Cardiac muscle cell (in vitro differentiated cells and primary cell): ENCODE data around the gene NHLH2. TPM values are rescaled to one million over a fixed set of nuclear protein-coding genes. Genes with fewer than 3 reads are reported as not detected.

Experiments used
- DNase-seq, 2 donors: peaks; one replicate each; pipeline versions ENCODE4 v3.0.0 to v3.0.0-alpha.2; 2010 to 2017; ENCODE audit warnings: low read depth in 1 of 2, low spot score in 1 of 2
- H3K27ac ChIP-seq: fragments of 200-600 bp; sonication (generic); 2 replicates; pipeline ENCODE4 v1.5.1; 2016
- H3K27me3 ChIP-seq: fragments of 200-600 bp; sonication (generic); 2 replicates; pipeline ENCODE4 v1.6.0; 2016; ENCODE audit warnings: control low read depth
- H3K36me3 ChIP-seq: fragments of 200-600 bp; sonication (generic); 2 replicates; pipeline ENCODE4 v1.5.1; 2016; ENCODE audit warnings: control low read depth
- H3K4me1 ChIP-seq: fragments of 200-600 bp; sonication (generic); 2 replicates; pipeline ENCODE4 v1.8.1; 2017; ENCODE audit warnings: low read depth, mild to moderate bottlenecking, mixed run types
- H3K4me3 ChIP-seq: fragments of 200-600 bp; sonication (generic); 2 replicates; pipeline ENCODE4 v1.5.1; 2016; ENCODE audit warnings: mild to moderate bottlenecking
- H3K9me3 ChIP-seq: fragments of 200-600 bp; sonication (generic); 2 replicates; pipeline ENCODE4 v1.5.1; 2017; ENCODE audit warnings: low read depth, mild to moderate bottlenecking, control low read depth
- CTCF ChIP-seq: IDR thresholded peaks from 2 replicates; pipeline ENCODE4 v1.5.1; 2012; ENCODE audit warnings: low read depth, mild to moderate bottlenecking, low read length
- polyA plus RNA-seq: library from polyadenylated mRNA; unstranded; fragments of >200 nt; fragmentation: Nextera tagmentation; extraction: Ambion mirVana; gene quantifications from 2 replicates; pipeline ENCODE4 v1.2.1, GENCODE V29; 2016
- total RNA-seq: library from RNA; depleted of rRNA; stranded (reverse); fragments of >200 nt; gene quantifications from 2 replicates; pipeline ENCODE4 v1.2.3, GENCODE V29; 2016

The NHLH2 gene
- total and polyA plus RNA-seq, 2 experiments from 2014 or later: not detected

- Histone ChIP-seq H3K4me1 (no peaks in the 10 kb centered on the region), H3K4me3 (no peak overlapping the region), H3K27me3 (no peaks in the 10 kb centered on the region), H3K9me3 (no peaks in the 10 kb centered on the region), H3K36me3 (no peaks in the 10 kb centered on the region), H3K27ac (no peak overlapping the region)
- no peak for DNase-seq
- no peak for TF ChIP-seq CTCF
Measured at GRCh38 chr1:115805597-115805996, 35.3 kb downstream of the NHLH2 start.

GRCh38 chr1:115802416-115802815, 38.5 kb downstream of the NHLH2 start:
- no peak for TF ChIP-seq CTCF
- Histone ChIP-seq H3K27ac (no peak overlapping the region), H3K36me3 (no peaks in the 10 kb centered on the region), H3K9me3 (no peaks in the 10 kb centered on the region), H3K27me3 (no peaks in the 10 kb centered on the region), H3K4me3 (no peak overlapping the region), H3K4me1 (no peaks in the 10 kb centered on the region)
- no peak for DNase-seq

GRCh38 chr1:115797486-115797885, 43.4 kb downstream of the NHLH2 start:
- no peak for TF ChIP-seq CTCF
- Histone ChIP-seq H3K4me3 (no peak overlapping the region), H3K36me3 (no peaks in the 10 kb centered on the region), H3K9me3 (no peaks in the 10 kb centered on the region), H3K27ac (no peak overlapping the region), H3K4me1 (peaks cover 6% of the 10 kb centered on the region), H3K27me3 (no peaks in the 10 kb centered on the region)
- no peak for DNase-seq

GRCh38 chr1:115796897-115797296, 44.0 kb downstream of the NHLH2 start:
- Histone ChIP-seq H3K36me3 (no peaks in the 10 kb centered on the region), H3K4me1 (peaks cover 6% of the 10 kb centered on the region), H3K27me3 (no peaks in the 10 kb centered on the region), H3K9me3 (no peaks in the 10 kb centered on the region), H3K4me3 (no peak overlapping the region), H3K27ac (no peak overlapping the region)
- DNase-seq: no peak
- no peak for TF ChIP-seq CTCF

GRCh38 chr1:115796036-115796435, 44.9 kb downstream of the NHLH2 start:
- no peaks in the 10 kb centered on the region for H3K27me3 ChIP-seq
- no peak overlapping the region for H3K4me3 ChIP-seq
- DNase-seq: no peak

More at GRCh38 chr1:115796036-115796435, 44.9 kb downstream of the NHLH2 start:
- H3K27ac ChIP-seq: no peak overlapping the region
- TF ChIP-seq CTCF: no peak
- no peaks in the 10 kb centered on the region for H3K36me3 ChIP-seq
- no peaks in the 10 kb centered on the region for H3K9me3 ChIP-seq
- H3K4me1 ChIP-seq: peaks cover 6% of the 10 kb centered on the region
